GM19395 (cell line): ENCODE data around the gene TADA3.

Experiments used
- ATAC-seq: cut with Tn5 transposase; IDR thresholded peaks from one replicate; pipeline ENCODE4 v1.9.1; 2021; ENCODE audit warnings: mild to moderate bottlenecking, moderate library complexity; ENCODE audit not compliant: unreplicated experiment

The TADA3 gene

DNA sequence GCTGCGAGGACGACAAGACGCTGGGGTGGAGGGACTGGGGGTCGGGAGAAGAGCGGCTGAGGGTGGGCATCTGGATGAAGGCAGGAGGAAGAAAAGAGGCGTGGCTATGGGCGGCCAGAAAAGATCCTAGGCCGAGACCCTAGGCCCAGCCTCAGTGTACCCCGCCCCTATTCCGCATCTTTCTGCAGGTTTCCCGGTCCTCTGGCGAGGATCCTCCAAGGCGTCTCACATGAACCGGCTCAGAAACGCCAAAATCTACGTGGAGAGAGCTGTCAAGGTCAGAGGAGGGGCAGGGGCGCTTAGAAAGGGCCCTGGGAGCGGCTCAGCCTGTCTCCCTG is 18.1 kb upstream of the TADA3 start:
- ATAC-seq, result no peak

DNA sequence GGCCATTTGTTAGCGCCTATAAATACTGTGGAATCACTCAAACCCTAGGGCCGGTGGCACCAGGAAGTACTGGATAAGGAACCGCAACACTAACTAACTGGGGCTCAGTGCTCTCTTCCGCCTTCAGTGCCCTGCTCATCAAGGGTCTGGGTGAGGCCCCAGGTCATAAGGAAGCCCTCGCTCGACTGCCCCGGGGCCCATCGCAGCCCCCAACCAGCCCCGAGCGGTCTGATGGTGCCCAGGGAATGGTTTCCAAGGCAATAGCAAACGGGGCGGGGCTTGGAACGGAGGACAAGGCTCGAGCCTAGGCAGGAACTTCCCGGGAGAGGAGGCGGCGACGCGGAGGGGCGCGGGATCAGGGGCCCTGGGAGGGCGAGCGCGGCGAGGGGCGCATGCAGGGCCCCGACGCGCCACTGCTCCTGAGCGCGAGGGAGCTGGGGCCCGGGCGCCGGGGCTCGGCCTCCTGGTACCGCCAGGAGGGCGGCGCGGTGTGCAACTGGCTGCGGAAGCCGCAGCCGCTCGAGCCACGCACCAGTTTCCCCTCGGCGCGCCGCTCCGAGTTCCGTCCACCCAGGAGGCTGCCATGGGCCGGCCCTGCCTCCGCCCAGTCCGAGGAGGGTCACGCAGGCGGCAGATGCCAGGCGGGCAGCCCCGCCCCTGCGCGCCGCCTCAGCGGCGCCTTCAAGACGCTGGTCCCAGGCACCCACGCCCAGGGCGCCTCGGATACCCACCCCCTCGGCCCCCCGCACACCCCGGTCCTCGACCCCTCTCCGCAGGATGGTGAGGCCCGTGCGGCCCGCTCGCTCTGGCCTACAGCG is 17.6 kb upstream of the TADA3 start, which contains the start of gene TTLL3:
Gene TTLL3, plus strand, starts transcription at position 648 of the 818 bp plus-strand sequence. CDS start 400 bp downstream, outside the sequence.
- ATAC-seq, result peak; percentile 49

GRCh38 chr3:9809239-9809614 is 17.0 kb upstream of the TADA3 start:
- peak; percentile 15 for ATAC-seq

- peak; percentile 52 for ATAC-seq
These were observed 16.2 kb upstream of the TADA3 start for GRCh38 chr3:9808345-9809037.

- ATAC-seq, result no peak
These were observed 15.7 kb upstream of the TADA3 start for GRCh38 chr3:9807981-9808344.

- ATAC-seq, result no peak
These were observed 14.7 kb upstream of the TADA3 start for GRCh38 chr3:9806688-9807589.

GRCh38 chr3:9806137-9806536 is 13.9 kb upstream of the TADA3 start:
- no peak for ATAC-seq

GRCh38 chr3:9804996-9805395 is 12.7 kb upstream of the TADA3 start:
- ATAC-seq, result no peak

- ATAC-seq, result no peak
These were observed 11.2 kb upstream of the TADA3 start for GRCh38 chr3:9803494-9803893.

DNA sequence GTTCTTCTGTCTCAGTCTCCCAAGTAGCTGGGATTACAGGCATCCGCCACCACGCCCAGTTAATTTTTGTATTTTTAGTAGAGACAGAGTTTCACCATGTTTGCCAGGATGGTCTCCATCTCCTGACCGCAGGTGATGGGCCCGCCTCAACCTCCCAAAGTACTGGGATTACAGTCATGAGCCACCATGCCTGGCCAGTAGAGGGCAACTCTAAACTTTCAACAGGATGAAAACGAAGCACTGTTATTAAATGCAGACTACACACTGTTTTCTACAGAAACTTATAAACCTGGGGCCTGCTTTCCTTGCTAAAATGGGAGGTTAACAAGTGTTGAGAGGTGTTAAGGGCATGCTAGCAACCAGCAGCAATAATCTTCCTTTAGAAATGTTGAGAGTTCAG is 8.3 kb upstream of the TADA3 start:
- no peak for ATAC-seq

DNA sequence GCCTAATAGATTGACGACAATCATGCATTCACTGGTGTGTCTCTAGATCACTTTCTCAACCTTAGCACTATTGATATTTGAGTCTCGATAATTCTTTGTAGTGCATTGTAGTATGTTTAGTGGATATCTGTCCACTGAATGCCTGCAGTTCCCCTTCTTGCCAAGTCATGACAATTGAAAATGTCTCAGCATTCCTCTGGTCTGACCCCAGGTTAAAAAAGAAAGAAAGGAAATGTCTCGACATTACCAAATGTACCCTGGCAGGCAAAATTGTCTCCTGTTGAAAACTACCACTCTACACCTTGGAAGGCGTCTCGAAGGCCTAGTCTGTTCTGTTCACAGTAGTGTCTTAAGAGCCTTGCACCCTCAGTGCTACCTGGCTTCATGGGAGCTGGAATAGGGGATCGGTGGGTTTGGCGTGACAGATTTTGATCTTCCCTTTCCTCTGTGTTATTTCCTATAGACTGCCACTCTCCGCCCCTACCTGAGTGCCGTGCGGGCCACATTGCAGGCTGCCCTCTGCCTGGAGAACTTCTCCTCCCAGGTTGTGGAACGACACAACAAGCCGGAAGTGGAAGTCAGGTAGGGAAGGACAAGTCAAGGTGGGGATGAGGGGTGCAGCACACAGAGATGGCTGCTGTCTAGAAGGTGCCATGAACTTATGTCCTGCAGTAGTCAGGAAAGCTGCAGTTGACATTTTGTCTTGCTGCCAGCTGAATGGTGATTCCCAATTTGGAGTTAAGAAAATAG is 5.1 kb upstream of the TADA3 start:
- ATAC-seq, result no peak

- ATAC-seq, result no peak
These were observed 2.9 kb upstream of the TADA3 start for GRCh38 chr3:9795207-9795606.

DNA sequence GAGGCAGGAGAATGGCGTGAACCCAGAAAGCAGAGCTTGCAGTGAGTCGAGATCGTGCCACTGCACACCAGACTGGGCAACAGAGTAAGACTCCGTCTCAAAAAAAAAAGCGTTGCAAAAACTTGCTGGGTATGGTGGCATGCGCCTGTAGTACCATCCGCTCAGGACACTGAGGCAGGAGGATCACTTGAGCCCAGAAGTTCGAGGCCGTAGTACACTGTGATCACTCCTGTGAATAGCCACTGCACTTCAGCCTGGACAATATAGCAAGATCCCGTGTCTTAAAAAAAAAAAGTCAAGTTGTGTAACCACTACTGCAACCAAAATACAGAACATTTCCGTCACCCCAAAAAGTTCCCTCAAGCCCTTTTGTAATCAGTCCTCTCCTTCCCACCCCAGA is 2.1 kb upstream of the TADA3 start:
- ATAC-seq, result no peak

GRCh38 chr3:9793161-9793781 is 998 bp upstream of the TADA3 start:
- no peak for ATAC-seq

DNA sequence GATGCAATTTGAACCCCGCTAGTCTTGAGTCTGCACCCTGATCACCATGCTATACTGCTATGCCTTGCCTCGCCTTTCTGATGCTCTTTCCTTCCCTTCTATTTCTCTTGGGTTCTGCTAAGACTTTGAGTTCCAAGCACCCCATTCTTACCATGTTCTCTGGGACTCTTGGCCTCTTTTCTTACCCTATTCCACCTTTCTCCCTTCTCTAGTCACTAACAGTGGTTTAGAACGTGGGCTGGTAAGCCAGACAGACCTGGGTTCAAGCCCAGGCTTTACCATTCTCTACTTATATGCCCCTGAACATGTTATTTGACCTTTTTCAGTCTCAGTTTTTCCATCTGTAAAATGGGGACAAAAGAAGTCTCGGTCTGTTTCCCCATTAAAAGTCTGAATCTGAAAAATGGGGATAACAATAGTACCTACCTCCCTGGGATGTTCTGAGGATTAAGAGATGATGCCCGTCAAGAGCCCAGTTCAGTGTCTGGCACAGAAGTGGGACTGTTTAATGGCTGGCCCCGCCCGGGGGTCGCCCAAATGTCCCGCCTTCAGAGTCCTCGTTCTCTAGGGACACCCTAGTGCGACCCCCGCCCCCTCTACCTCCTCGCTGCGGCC is 376 bp downstream of the TADA3 start:
- ATAC-seq, result no peak

- ATAC-seq, result no peak
These were observed 1.1 kb downstream of the TADA3 start for GRCh38 chr3:9791127-9791526.

DNA sequence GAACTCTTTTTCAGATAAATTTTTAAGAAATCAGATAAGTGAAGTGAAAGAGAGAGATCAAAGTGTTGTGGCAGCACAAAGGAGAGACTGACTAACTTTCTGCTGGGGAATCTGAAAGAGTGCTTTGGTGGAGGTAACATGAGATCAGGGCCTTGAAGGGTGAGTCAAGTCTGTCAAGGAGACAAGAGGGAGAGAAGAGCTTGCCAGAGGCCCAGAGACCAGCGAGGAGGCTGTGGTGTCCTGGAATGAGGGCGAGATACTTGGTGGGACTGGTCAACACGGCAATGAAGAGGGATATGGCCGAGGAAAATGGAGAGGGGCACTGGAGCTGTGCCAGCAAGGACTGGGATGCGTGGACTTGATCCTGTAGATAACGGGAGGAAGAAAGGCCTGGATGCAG is 4.6 kb downstream of the TADA3 start:
- no peak for ATAC-seq

DNA sequence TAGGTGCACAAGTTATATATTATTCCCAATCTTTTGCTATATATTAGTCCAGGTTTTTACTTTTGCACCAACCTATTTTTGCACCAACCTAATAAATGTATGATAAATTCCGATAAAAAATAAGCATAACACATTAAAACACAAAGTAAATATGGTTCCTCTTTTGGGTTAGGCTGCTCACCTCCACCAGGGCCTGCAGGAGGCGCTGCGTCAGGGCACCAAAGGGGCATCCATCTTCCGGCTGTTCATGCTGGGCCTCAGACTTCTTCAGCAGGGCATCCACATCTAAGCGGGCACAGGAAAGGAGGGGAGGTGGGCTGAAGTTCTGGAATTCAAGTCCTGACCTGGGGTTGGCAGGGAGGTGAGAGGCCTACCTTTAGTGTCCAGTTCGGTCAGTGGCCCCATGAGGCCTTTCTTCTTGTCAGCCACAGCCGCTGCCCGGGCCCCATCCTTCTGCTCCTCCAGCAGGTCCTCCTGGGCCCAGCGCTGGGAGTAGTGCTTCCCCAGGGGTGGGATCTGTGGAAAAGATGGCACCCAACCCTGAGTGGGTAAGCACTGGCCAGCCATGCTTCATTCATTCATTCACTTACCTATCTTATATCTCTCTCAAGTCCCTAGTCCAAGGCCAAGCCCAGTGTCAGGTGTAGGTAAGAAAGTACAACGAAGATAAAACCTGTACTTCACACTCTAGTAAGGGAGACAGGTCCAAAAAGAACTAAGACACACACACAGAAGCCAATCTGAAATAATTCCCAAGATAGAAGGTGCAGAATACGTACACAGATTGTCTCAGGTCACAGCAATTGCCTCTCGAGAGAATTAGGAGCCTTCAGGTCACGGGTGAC is 5.2 kb downstream of the TADA3 start:
- ATAC-seq, result no peak

DNA sequence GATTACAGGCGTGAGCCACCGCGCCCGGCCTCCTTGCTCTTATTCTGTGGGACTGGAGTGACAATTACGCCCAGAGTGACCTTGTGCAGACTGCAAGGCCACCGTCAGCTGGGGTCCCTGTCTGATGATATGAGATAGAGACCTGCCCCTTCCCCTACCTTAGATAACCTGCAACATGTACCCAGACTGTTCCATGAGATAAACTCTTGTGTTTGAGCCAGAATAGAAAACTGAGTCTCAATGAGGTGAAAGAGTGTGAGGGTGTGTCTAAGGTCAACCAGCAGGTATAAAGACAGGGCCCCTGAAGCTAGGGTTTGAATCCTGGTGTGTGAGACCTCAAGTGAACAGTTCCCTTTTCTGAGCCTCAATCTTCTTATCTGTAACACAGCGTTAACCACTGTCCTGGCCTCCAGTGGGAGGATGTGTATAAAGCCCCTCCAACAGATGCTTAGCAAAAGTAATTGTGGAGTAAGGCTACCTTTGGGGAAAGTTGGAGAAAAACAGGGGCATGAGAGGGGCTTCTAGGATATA is 6.0 kb downstream of the TADA3 start:
- ATAC-seq, result no peak
